SU-DHL-6 (cell line): ENCODE results near the gene FAM171A1.

Experiments used
- H2AFZ ChIP-seq: fragments of 200-600 bp; sonication (generic); 2 replicates; pipeline ENCODE4 v1.6.1; 2014; ENCODE audit warnings: low read depth, mild to moderate bottlenecking, moderate library complexity, mixed read lengths, antibody characterized with exemption, low read length; ENCODE audit not compliant: severe bottlenecking
- H3F3A ChIP-seq: fragments of 200-600 bp; shearing (Covaris generic); 2 replicates; pipeline ENCODE4 v1.6.0; 2016; ENCODE audit warnings: antibody characterized with exemption, mild to moderate bottlenecking; ENCODE audit not compliant: insufficient read depth
- H3K27ac ChIP-seq: fragments of 200-600 bp; sonication (generic); 2 replicates; pipeline ENCODE4 v1.5.1; 2016; ENCODE audit warnings: low read depth, mild to moderate bottlenecking, low read length, moderate library complexity, mixed read lengths
- H3K27me3 ChIP-seq: fragments of 200-600 bp; sonication (generic), shearing (Covaris generic); 2 replicates; pipeline ENCODE4 v1.6.0; 2014; ENCODE audit warnings: mild to moderate bottlenecking, low read length
- H3K36me3 ChIP-seq: fragments of 200-600 bp; sonication (generic); 2 replicates; pipeline ENCODE4 v1.6.1; 2014; ENCODE audit warnings: mild to moderate bottlenecking, low read length, mixed read lengths
- H3K4me2 ChIP-seq: fragments of 300-600, 200-600 bp; shearing (Covaris generic), sonication (generic); 2 replicates; pipeline ENCODE4 v1.6.0; 2014; ENCODE audit warnings: low read length, low read depth, mild to moderate bottlenecking; ENCODE audit not compliant: poor library complexity, severe bottlenecking
- H3K4me3 ChIP-seq: fragments of 200-600 bp; sonication (generic); 2 replicates; pipeline ENCODE4 v1.5.1; 2014; ENCODE audit warnings: antibody characterized with exemption, low read length, mild to moderate bottlenecking, mixed read lengths; ENCODE audit not compliant: insufficient read depth, poor library complexity, severe bottlenecking
- H3K79me2 ChIP-seq: fragments of 200-600 bp; sonication (generic); 2 replicates; pipeline ENCODE4 v1.6.1; 2014; ENCODE audit warnings: mild to moderate bottlenecking, low read length, moderate library complexity; ENCODE audit not compliant: insufficient read depth
- H3K9ac ChIP-seq: fragments of 200-600 bp; sonication (generic); 2 replicates; pipeline ENCODE4 v1.7.0; 2014; ENCODE audit warnings: mild to moderate bottlenecking, low read length
- H3K9me2 ChIP-seq: fragments of 200-600 bp; sonication (generic); replicated peaks from 2 replicates; pipeline ENCODE4 v1.6.1; 2014; ENCODE audit warnings: low read length; ENCODE audit not compliant: insufficient read depth
- H3K9me3 ChIP-seq: fragments of 200-600 bp; sonication (generic); 2 replicates; pipeline ENCODE4 v1.6.1; 2014; ENCODE audit warnings: low read length, mixed read lengths; ENCODE audit not compliant: insufficient read depth
- H4K20me1 ChIP-seq: fragments of 200-600 bp; sonication (generic); 2 replicates; pipeline ENCODE4 v1.6.1; 2014; ENCODE audit warnings: low read depth, mild to moderate bottlenecking, antibody characterized with exemption, low read length, moderate library complexity, mixed read lengths
- CTCF ChIP-seq: fragments of 200-600 bp; sonication (generic); IDR thresholded peaks from one replicate; pipeline ENCODE4 v1.5.1; 2017; ENCODE audit warnings: antibody characterized with exemption, mild to moderate bottlenecking, low read length, moderate library complexity; ENCODE audit not compliant: insufficient read depth, poor library complexity, severe bottlenecking
- EZH2phosphoT487 ChIP-seq: fragments of 200-600 bp; sonication (generic), shearing (Covaris generic); conservative IDR thresholded peaks from 2 replicates; pipeline ENCODE4 v1.6.1; 2018; ENCODE audit warnings: mild to moderate bottlenecking, antibody characterized with exemption, low read length, moderate library complexity, mixed read lengths

Gene FAM171A1

GRCh38 chr10:15370856-15371701, at the start of gene FAM171A1:
TSS of gene FAM171A1 (minus strand) at chr10:15371289. CDS start at chr10:15371052, 237 bp downstream.
- Histone ChIP-seq H3K36me3 (no peaks in the 10 kb centered on the region), H3K27me3 (no peaks in the 10 kb centered on the region), H3K9me3 (no peaks in the 10 kb centered on the region), H3K4me2 (no peak within 1 kb of the TSS), H3F3A (no peaks in the 10 kb centered on the region), H3K4me3 (no peak within 1 kb of the TSS), H3K27ac (no peak within 1 kb of the TSS), H2AFZ (no peak within 1 kb of the TSS), H4K20me1 (no peaks in the 10 kb centered on the region), H3K9me2 (no peaks in the 10 kb centered on the region), H3K9ac (no peak within 1 kb of the TSS), H3K79me2 (no peaks in the 10 kb centered on the region)
- TF ChIP-seq EZH2phosphoT487 = no peak
- no peak for TF ChIP-seq CTCF

DNA sequence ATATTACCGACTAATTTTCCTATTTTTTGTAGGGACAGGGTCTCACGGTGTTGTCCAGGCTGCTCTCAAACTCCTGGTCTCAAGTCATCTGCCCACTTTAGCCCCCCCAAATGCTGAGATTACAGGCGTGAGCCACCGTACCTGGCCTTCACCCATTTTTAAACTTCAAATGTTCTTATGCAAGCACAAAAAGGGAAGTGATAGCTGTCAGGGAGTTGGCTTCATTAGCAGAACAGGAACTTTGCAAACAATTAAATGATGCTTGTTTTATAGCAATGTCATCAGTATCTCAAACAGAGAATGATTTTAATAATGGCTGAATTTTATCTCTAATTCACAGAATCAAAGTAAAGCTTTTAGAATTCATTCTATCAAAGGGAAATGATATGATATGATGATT, 49.8 kb upstream of the FAM171A1 start:
- Histone ChIP-seq H2AFZ (no peak overlapping the region), H3K27me3 (no peaks in the 10 kb centered on the region), H3K4me2 (no peak overlapping the region), H3K9me2 (no peaks in the 10 kb centered on the region), H4K20me1 (no peaks in the 10 kb centered on the region), H3K79me2 (no peaks in the 10 kb centered on the region), H3K4me3 (no peak overlapping the region), H3K9me3 (no peaks in the 10 kb centered on the region), H3F3A (no peaks in the 10 kb centered on the region), H3K9ac (no peak overlapping the region), H3K36me3 (no peaks in the 10 kb centered on the region), H3K27ac (no peak overlapping the region)
- no peak for TF ChIP-seq CTCF
- no peak for TF ChIP-seq EZH2phosphoT487

- TF ChIP-seq CTCF (peak; percentile 89), EZH2phosphoT487 (no peak)
- H3K4me2 ChIP-seq = no peak overlapping the region
- no peaks in the 10 kb centered on the region for H3K27me3 ChIP-seq
- H3K36me3 ChIP-seq = no peaks in the 10 kb centered on the region
- no peaks in the 10 kb centered on the region for H3K79me2 ChIP-seq
- no peak overlapping the region for H3K4me3 ChIP-seq
- H3F3A ChIP-seq = no peaks in the 10 kb centered on the region
- H3K9me2 ChIP-seq = no peaks in the 10 kb centered on the region
- no peaks in the 10 kb centered on the region for H4K20me1 ChIP-seq
- no peak overlapping the region for H3K27ac ChIP-seq
- H3K9me3 ChIP-seq = no peaks in the 10 kb centered on the region
- H2AFZ ChIP-seq = no peak overlapping the region
- no peak overlapping the region for H3K9ac ChIP-seq
These were observed 48.3 kb upstream of the FAM171A1 start for GRCh38 chr10:15419279-15419874.
